RKO (cell line): Measurements from ENCODE around the gene DGKI.

ENCODE experiments used
- DNase-seq: peaks from one replicate; pipeline ENCODE4 v3.0.0-alpha.2; 2016; ENCODE audit warnings: low spot score

Gene DGKI

DNA sequence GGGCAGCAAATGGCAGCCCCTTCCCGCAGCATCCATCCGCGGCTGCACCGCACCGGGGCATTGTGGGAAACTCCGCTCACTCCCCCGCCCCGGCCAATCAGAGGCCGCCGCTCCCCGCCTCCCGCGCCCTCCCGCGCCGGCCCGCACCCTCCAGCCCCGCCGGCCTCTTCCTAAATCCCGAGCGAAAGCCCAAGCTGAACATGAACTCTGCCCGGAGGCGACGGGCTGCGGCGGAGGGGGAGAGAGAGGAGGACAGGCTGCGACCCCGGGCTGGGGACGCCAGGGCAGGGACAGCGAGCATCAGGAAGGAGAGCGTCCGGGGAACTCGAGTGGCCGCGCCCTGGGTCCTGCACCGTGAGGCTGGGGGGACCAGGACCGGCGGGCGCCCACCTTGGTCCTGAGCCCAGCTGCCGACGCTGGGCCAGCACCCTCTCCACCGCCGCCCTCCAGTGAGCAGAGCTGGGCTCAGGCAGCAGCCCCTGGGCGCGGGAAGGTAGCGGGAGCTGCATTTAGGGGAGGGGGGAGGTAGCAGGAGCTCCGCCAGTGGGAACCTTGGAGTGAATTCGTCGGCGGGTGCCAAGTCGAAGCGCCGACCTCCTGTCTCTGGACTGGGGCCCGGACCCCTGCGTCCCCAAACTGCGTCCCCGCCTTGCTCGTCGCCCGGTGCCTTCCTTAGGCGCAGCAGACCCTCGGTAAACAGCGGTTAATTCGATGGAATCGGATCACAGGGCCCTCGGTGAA, at the start of gene DGKI:
Gene DGKI (minus strand): TSS at position 148 of the 741 bp plus-strand sequence.
- no peak for DNase-seq

DNA sequence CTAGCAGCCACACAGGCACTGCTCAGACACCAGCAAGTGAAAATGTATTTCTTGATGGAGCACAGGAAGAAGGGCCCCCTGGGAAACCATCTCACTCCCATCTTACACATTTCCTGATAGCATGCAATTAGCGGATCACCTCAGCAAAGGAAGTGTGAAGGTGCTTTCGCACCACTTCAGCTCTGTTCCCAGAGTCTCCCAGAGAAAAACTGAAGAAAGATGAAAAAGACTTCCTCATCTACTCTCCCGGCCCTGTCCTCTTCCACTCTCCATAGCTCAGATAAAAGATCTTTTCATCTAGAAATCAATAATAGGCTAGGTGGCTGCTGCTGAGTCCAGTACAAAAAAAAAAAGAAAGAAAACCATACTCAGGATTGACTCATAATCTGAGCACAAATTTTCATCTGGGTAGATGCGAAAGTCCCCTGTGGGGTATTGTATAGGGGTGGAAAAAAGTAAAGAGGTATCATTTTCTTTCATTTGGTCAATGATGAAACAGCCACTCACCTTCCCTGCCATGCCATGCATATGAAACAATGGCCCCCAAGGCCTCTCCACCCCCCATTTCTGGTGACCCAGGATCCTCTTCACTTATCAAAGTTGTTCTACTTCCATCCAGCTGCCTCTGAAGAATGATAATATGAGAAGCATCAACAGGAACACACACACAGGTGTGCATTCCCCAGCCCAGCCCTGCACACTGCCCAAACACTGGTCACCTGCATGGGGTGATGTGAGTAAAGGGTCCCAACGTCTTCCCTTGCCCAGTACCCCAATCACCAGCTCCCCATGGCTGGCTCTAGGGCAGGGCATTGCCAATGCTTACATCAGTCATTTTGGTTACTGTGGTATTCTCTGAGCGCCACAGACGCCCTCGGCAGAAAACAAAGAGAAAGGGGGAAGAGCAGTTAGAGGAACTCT, 48.8 kb upstream of the DGKI start:
- DNase-seq: no peak

DNA sequence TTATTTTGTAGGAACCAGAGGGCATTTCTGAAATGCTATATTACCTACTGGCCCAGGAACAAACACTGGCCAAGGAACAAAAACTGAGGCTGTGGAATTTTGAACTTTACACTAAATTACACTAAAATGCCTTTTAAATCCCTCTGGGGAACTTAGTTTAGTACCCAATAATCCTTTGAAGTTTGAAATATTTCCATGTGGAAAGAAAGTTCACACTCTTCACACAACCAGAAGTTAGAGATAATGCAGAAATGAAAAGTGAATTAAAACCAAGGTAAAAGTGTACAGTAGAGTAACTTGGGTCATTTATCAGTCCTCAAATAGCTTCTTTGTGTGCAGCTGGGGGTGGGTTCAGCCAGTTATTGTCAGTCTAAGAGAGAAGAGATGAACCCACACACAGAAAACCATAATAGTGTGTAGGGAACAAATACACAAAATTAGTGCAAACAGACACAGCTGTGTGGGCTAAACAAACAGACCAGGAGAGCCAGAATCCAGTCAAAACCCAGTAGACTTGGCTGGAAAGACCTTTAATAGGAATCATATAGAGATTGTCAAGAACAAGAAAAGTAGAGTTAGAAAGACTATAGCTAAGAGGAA, 46.5 kb upstream of the DGKI start:
- no peak for DNase-seq

DNA sequence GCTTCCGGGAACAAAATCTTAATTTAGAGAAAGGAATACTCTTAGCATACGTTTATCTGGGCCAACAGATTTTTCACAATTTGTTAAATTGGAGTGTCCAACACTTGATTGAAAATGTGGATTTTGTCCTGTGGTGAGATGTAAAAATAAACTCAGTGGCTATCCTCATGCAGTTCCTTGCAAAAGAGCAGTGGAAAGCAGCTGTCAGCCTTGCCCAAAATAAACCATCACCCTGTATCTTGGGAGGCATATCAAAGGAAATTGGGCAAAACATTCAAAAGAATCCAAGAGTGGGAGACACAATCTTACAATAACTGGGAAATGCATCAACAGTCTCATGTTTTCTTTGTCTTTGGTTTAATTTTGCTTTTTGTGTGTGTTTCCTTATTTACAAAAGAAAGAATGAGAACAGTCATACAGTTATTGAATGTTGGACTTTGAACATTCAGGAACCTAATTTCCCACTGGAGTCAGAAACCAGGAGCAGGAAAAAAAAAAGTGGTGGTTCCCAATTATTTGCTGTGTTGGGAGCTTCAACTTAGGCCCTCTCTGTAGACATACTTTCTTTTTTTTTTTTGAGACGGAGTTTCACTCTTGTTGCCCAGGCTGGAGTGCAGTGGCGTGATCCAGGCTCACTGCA, 44.4 kb upstream of the DGKI start:
- DNase-seq: no peak

DNA sequence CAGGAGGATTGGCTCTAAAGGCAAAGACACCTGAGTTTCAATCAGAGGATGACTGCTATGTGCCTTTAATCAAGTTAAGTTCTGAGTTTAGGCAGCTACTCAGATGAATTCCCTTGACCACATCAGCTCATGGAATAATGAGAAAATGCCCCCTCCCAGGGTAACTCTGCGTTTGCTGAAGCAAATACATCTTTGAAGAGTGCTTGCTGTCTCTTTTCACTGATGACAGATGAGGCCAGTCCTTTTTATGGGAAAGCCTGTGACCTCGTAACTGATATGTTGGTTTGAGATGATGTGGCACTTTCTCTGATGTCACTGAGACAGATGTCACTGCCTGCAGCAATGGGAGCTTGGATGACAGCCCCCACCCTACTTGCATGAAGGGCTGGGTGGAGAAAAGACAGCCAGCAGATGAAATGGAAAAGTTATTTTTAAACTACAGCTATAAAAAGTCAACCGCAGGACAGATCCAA, 43.7 kb upstream of the DGKI start:
- no peak for DNase-seq

DNA sequence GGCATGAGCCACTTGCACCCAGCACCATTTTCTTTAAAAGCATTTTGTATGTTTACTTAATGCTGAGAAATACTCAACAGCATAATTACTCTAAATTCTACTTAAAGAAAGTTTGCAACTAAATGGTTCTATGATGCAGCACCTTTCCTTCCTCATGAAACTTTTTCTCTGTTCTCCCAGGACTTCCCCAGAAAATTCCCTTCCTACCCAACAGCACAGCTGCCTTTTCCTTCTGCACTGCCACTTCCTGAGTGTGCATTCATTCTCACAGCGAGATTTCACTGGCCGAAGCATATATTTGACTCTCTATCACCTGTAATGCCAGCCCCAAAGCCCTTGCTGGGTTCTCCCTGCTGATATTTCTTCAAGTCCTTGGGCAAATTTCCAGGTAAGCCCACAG, 41.5 kb upstream of the DGKI start:
- DNase-seq: no peak

DNA sequence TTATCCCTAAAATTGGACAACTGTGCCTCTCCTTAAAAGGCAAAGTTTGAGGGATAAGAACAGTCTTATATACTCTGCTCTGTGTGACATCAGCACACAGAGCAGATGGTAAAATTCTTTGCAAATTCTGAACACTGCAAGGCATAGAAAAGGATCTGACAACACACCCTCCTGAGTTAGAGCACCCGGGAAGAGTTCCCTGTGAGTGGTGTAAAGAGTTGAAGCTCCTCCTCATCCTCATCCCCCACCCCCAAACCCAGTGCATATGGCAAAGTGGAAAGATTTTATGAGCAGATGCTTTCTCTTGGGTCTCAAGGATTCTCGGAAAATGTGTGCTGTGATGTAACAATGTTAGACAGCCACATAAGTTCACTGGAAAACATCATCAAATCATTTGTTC, 40.0 kb upstream of the DGKI start:
- no peak for DNase-seq

DNA sequence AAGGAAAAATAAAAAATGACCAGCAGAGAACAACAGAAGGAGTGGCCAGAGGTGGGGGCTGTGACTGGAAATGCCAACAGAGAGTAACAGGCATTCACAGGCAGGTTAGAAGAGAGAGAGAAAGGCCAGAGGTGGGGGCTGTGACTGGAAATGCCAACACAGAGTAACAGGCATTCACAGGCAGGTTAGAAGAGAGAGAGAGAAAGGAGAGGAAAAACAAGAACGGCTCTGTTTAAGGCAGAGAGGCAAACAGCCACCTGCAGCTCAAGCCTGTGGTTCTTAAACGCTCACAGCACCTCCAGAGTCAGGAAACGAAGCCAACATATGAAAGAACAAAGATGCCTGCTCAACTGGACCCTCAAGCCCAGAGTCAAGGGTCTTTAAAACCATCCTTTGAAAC, 39.5 kb upstream of the DGKI start:
- DNase-seq: no peak

DNA sequence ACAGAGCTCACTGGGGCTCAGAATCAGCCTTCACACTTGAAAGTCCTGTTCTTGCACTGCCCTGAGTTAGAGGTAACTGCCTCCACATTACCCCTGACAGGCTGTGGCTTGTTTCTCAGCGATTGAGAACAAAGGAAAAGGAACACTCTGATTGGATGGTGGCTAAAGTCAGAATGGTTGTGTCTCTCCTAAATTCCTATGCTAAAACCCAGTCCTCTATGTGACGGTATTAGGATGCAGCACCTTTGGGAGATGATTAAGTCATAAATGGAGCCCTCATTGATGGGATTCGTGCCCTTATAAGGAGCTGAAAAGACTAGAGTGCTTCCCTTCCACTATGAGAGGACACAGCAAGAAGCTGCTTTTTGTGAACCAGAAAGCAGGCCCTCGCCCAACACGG, 38.9 kb upstream of the DGKI start:
- no peak for DNase-seq

DNA sequence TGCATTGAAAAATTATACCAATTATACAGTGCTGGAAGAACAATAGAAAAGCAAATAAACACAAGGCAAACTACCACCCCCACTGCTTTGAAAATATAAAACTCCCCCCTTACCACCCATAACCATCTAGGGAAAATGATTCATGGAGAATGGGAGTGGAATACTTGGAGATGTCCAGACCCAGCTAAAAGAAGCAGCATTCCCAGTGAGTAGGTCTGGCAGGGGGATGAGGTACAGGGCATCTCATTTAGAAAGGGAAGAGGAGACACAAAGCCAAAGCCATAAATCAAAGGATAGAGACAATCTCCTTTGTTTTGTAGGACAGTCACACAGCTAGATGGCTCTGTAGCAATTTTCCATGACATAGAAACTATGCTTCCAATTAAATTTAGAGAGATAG, 36.0 kb upstream of the DGKI start:
- no peak for DNase-seq

DNA sequence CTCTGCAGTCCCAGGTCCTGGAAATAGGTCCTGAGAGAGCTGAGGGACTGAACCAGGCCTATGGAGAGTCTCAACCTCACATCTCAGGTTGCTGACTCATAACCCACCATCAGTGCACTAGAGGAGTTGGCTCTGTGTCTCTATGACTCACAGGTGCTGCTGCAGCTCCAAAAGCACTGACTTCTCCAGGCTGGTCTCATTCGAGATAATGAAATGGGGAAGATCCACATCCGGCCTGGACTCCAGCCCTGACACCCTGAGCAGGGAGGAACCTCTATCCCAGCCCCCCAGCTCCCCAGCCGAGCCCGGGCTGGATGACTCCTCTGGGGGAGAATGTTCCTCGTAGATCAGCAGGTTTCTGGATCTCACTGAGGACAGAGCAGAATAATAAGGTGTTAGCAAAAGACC, 35.5 kb upstream of the DGKI start:
- peak; percentile 88 for DNase-seq

DNA sequence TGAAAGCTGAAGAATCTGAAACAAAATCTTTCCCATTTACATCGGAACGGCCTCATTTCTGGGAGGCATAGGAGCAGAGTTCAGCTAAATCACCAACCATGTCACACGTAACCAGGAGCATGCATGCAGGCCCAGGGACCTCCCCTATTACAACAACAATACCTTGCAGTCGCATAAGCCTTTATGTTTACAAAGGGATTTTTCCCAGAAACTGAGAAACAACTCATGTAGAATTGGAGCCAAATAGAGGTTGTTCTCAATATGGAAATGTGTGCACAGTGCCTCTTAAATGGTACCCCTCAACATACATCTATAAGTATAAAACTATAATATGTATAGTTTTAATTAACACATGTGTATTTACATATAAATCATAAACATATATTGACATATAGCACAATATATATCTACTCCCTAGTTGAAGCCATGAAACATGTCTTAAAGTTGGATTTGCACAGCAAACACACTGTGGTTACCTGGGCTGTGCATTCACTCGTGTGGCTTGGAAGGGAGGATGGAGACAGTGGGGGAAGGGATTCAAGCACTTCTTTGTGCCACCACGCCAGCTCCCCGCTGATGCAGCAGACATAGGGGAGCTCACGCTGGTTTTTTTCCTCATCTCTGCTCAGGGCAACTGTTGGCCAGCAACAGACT, 35.0 kb upstream of the DGKI start:
- no peak for DNase-seq

DNA sequence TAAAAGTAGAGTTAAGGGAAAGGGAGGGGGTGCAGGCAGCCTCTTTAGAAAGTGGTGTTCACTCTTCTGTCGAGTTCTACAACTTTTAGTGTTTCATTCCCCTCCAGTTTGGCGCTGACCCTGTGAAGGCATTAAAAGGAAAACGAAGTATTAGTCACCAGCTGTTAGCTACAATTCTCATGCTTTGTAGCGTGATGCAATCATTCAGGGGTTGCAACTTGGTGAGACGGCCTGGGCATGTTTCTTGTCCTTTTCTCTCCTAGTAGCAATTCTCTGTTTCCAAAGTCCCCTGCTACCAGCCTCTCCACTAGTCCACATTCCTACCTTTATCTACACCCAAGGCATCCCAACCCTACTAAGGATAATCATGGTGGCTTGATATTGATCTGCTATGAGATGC, 33.7 kb upstream of the DGKI start:
- DNase-seq: no peak

DNA sequence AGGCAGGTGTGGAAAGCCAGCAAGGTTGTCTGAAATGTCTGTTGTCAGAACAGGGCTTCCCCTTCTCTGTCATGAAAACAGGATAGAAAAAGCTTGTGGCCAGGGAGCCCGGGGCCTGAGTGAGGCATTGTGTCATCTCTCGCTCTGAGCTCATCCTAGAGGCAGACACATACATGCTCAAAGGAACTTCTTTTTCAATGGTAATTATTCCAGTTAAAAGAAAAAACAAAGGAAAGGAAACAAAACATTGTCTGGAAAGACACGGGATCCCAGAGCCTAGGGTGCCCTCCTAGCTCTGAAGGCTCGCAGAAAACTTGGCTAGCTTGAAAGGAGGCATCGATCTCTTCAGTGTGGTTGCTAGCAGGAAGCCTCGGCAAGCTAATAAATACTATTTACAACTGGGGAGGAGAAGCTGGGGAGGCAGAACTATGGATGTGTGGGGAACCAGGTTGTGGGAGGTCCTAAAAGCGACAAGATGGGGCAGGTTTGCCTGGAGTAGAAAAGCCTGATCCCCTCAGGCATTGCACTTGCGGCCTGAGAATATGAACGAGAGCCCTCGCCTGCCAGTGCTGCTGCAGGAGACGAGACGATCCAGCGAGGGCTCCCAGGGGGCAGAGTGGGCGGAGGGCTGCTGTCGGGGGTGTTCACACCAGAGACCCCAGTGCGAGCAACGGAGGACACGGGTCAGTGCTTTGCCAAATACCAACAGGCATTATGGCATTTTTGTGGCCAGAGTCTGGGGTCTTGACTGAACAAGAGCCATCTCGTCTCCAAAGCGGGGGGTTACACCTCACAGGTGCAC, 32.8 kb upstream of the DGKI start:
- DNase-seq: no peak

DNA sequence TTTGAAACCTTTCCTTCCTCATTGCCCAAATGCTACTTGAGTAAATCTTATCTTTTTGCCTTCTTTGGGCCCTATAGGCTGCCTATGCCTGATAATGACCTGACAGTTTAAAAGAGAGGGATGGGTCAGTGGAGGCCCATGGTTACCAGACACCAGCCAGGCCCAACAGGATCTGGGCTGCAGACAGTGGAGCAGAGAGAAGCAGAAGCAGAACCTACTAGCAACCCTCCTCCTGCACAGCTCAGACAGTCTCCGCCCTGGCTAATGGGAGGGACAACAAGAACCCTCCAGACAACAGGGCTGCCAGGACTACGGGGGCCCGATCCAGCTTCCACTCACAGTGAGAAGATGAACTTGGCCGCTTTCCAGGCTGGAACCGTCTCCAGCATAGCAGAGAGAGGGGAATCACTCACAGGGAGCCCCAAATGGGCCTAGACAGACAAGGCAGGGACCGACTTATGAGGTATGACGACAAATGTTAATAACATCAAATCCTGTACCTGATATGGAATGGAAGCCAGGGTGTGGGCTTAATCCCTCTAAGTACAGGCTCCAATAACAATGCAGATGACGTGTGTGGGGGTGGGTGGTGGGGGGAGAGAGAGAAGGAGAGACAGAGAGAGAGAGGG, 31.7 kb upstream of the DGKI start:
- DNase-seq: no peak

DNA sequence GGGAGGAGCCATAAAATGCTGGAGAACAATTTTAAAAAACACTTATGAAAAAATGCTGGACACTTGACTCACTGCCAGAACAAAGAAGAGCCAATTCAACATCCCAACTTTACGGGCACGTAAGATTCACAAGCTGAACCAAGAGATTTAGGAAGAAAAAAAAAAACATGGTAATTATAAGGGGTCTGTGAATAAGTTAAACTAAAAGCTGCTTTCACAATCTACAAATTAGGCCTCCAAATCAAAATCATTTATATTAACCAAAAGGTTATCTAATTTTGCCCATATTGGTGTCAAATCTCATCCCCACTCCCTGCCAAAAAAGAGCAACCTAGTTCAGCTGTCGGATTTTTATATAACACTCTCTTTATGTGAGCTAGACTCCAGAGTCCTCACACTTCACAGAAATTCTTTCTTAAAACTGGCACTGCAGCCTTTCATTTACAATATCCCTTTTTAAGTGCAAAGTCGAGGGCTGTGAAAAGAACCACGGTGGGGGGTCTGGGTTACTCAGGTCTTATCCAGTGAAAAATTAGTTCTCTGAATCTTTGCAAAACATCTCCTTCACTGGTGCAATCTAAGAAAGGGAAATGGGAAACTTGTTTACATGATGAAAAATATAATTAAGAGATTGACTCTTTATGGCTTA, 30.4 kb upstream of the DGKI start:
- DNase-seq: no peak

DNA sequence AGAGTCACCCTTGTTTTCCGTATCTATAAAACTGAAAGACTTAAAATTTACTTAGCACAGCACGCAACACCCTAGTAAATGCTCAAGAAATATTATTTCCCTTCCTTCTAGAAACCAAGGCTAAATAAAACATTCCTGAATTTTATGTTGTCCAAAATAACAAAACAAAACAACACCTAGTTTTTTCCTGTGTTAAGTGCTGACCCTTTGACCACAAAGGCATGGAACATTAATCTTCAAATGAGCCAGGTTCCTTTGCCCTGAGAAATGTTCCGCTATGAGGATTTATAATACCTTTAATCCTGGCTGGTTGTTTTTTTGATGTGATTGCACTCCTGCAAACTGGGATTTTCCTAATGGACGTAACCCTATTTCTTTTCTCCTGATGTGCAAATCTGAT, 29.0 kb upstream of the DGKI start:
- DNase-seq: no peak

DNA sequence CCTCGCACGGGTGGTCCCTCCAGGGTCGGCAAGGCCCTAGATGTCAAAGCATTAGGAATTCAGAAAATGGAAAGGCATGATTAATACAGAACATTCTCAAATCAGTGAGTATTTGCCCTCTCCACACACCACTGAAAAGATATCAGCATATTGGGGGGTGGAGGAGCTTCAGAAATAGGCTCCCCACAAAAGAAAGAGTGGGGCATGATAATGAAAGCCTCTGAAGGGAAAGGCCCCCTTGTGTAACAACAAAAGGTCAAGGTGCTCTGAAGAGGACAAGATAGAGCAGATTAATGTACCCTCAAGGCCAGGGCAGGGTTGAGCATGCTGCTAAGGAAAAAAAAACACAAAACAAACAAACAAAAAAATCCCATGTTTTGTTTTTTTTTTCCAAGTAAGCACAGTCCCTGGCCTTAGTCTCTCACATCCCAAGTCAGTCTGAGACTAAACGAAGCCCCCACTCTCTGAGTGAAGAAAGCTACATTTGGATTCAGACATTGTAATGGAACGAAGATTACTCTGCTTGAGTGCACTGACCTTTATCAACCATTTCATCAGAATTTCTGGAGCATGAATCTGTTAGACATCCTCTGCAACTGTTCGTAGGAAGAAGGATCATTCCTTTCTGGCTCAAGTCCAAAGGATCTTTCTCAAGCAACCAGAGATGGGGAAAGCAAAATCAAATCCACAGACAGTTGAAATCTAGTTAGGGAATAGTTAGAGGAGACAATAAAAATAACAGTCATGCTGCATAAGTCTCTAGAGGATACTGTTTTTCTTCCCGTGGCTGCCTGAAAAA, 27.4 kb upstream of the DGKI start:
- no peak for DNase-seq

DNA sequence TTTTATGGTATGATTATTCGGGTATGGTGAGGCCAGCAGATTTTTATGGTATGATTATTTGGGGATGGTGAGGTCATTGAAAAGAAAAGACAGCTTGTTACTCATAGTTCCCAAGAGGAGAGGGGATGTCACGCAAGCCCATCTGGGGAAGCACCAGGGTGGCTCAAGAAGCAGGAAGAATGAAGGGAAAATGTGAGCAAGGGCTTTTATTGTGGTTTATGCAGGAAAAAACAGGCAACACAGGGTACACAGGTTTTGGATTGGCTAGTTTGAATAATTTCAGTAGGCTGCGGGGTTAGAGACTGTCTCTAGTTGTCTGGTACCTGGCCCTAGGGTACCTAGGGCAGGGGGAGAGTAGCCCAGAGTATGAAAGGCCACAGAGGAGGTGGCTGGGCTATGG, 26.8 kb upstream of the DGKI start:
- no peak for DNase-seq
